ENCODE results near the gene ATP2C1. TPM values are rescaled to one million over a fixed set of nuclear protein-coding genes. Genes with fewer than 3 reads are reported as not detected.

ATP2C1 gene
- total and polyA plus RNA-seq, 2 donors (not counting 1 experiment from before 2014, with no cell fraction given): 23.9 to 59.2 TPM

GRCh38 chr3:130961458-130961857, 67.6 kb downstream of the ATP2C1 start:
- no peaks in the 10 kb centered on the region for H3K4me1 Mint-ChIP-seq
- H3K9me3 ChIP-seq (ENCODE audit: control extremely low read depth in 1 of 3, control insufficient read depth in 2 of 3, insufficient read depth in 1 of 3, low read length in 2 of 3): no peaks in the 10 kb centered on the region
- no peak overlapping the region for H3K4me3 ChIP-seq (ENCODE audit: control extremely low read depth in 1 of 5, extremely low read depth in 1 of 5, insufficient read depth in 1 of 5, low read depth in 2 of 5, low read length in 4 of 5)
- no peak overlapping the region for H3K9ac ChIP-seq (ENCODE audit: low read length)
- no peak overlapping the region for H3K4me3 Mint-ChIP-seq
- TF ChIP-seq CTCF (IDR thresholded peaks at IDR 0.05) (no peak), EZH2 (IDR thresholded peaks at IDR 0.05; ENCODE audit: borderline replicate concordance, insufficient read depth, low read depth, low read length, poor library complexity, severe bottlenecking) (no peak)
- no peak overlapping the region for H3K27ac ChIP-seq (ENCODE audit: low read length in 2 of 2)
- ATAC-seq (ENCODE audit: low read depth) (no peak), DNase-seq (no peak)
- H3K79me2 ChIP-seq (ENCODE audit: control insufficient read depth, insufficient read depth, low read length): no peaks in the 10 kb centered on the region
- ChIA-PET CTCF (no interaction called here), POLR2A (no interaction called here)
- intact Hi-C loops (cut with micrococcal nuclease): no loop called here
- peaks cover 8 to 40% of the 10 kb centered on the region in 2 experiments for H3K36me3 ChIP-seq (replicated peaks in 1 of 2; ENCODE audit: control extremely low read depth in 1 of 2, control insufficient read depth in 1 of 2, extremely low read depth in 1 of 2, insufficient read depth in 2 of 2, low read length in 1 of 2)
- H3K27me3 Mint-ChIP-seq: no peaks in the 10 kb centered on the region
- no peaks in the 10 kb centered on the region for H3K4me1 ChIP-seq (ENCODE audit: control insufficient read depth in 2 of 2, insufficient read depth in 2 of 2, low read length in 2 of 2)
- H3K4me2 ChIP-seq (replicated peaks; ENCODE audit: low read depth, low read length, poor library complexity, severe bottlenecking): no peak overlapping the region
- no peaks in the 10 kb centered on the region for H3K27me3 ChIP-seq (replicated peaks in 1 of 4; ENCODE audit: control extremely low read depth in 1 of 4, control insufficient read depth in 3 of 4, insufficient read depth in 4 of 4, low read length in 3 of 4)
- no peaks in the 10 kb centered on the region for H4K20me1 ChIP-seq (ENCODE audit: control insufficient read depth, insufficient read depth, low read length, poor library complexity, severe bottlenecking)
- H2AFZ ChIP-seq (ENCODE audit: insufficient read depth, low read depth, low read length, poor library complexity, severe bottlenecking): no peak overlapping the region
- no peaks in the 10 kb centered on the region for H3K9me3 Mint-ChIP-seq (ENCODE audit: insufficient read depth)
- H3K27ac Mint-ChIP-seq: no peak overlapping the region

GRCh38 chr3:130963444-130963843, 69.6 kb downstream of the ATP2C1 start:
- ChIA-PET POLR2A (no interaction called here), CTCF (no interaction called here)
- no peak for DNase-seq
- Histone ChIP-seq H4K20me1 (ENCODE audit: control insufficient read depth, insufficient read depth, low read length, poor library complexity, severe bottlenecking) (no peaks in the 10 kb centered on the region), H3K79me2 (ENCODE audit: control insufficient read depth, insufficient read depth, low read length) (no peaks in the 10 kb centered on the region), H3K9me3 (ENCODE audit: control extremely low read depth in 1 of 3, control insufficient read depth in 2 of 3, insufficient read depth in 1 of 3, low read length in 2 of 3) (no peaks in the 10 kb centered on the region), H3K4me1 (ENCODE audit: control insufficient read depth in 2 of 2, insufficient read depth in 2 of 2, low read length in 2 of 2) (no peaks in the 10 kb centered on the region), H2AFZ (ENCODE audit: insufficient read depth, low read depth, low read length, poor library complexity, severe bottlenecking) (no peak overlapping the region), H3K4me2 (replicated peaks; ENCODE audit: low read depth, low read length, poor library complexity, severe bottlenecking) (no peak overlapping the region), H3K9ac (ENCODE audit: low read length) (no peak overlapping the region), H3K27ac (ENCODE audit: low read length in 2 of 2) (no peak overlapping the region), H3K36me3 (replicated peaks in 1 of 2; ENCODE audit: control extremely low read depth in 1 of 2, control insufficient read depth in 1 of 2, extremely low read depth in 1 of 2, insufficient read depth in 2 of 2, low read length in 1 of 2) (peaks cover 8 to 42% of the 10 kb centered on the region in 2 experiments), H3K4me3 (ENCODE audit: control extremely low read depth in 1 of 5, extremely low read depth in 1 of 5, insufficient read depth in 1 of 5, low read depth in 2 of 5, low read length in 4 of 5) (no peak overlapping the region), H3K27me3 (replicated peaks in 1 of 4; ENCODE audit: control extremely low read depth in 1 of 4, control insufficient read depth in 3 of 4, insufficient read depth in 4 of 4, low read length in 3 of 4) (no peaks in the 10 kb centered on the region)
- Mint-ChIP-seq H3K9me3 (ENCODE audit: insufficient read depth) (no peaks in the 10 kb centered on the region), H3K4me1 (no peaks in the 10 kb centered on the region), H3K27me3 (no peaks in the 10 kb centered on the region), H3K4me3 (no peak overlapping the region), H3K27ac (no peak overlapping the region)
- ATAC-seq (ENCODE audit: low read depth): no peak
- intact Hi-C loops (cut with micrococcal nuclease): no loop called here
- no CpG with 5 or more reads among the region's 2 CpGs for WGBS (ENCODE audit: insufficient coverage)
- TF ChIP-seq CTCF (IDR thresholded peaks at IDR 0.05): no peak
- TF ChIP-seq EZH2 (IDR thresholded peaks at IDR 0.05; ENCODE audit: borderline replicate concordance, insufficient read depth, low read depth, low read length, poor library complexity, severe bottlenecking): no peak

All from B cell (primary cell).